LNCaP clone FGC (cell line): ENCODE results near the gene GPR150.

Source experiments
- DNase-seq: peaks from one replicate; pipeline ENCODE4 v3.0.0-alpha.2; 2011; ENCODE audit warnings: low read depth
- H3K4me3 ChIP-seq: 2 replicates; pipeline ENCODE4 v1.5.1; 2011; ENCODE audit warnings: mild to moderate bottlenecking, low read depth, low read length, control low read depth
- CTCF ChIP-seq: IDR thresholded peaks from 2 replicates; pipeline ENCODE4 v1.5.1; 2012; ENCODE audit warnings: mild to moderate bottlenecking; ENCODE audit not compliant: control insufficient read depth, insufficient read depth; ENCODE audit errors: extremely low read depth

GPR150 gene

GRCh38 chr5:95664204-95664786 is 44.4 kb downstream of the GPR150 start:
- TF ChIP-seq CTCF: peak; percentile 74
- DNase-seq: no peak
- H3K4me3 ChIP-seq: no peak overlapping the region

GRCh38 chr5:95667061-95667618 is 47.3 kb downstream of the GPR150 start:
- TF ChIP-seq CTCF: no peak
- DNase-seq: no peak

DNA sequence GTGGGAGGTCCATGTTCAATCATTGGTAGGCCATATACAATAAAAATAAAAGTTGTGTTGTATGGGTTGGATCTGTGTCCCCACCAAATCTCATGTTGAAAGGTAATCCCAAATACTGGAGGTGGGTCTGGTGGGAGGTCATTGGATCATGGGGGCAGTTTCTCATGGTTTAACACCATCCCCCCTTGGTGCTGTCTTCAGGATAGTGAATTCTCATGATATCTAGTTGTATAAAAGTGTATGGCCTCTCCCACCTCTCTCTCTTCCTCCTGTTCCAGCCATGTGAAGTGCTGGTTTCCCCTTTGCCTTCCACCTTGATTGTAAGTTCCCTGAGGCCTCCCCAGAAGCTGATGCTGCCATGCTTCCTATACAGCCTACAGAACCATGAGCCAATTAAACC is 47.8 kb downstream of the GPR150 start:
- DNase-seq: no peak
- no peak overlapping the region for H3K4me3 ChIP-seq
- TF ChIP-seq CTCF: no peak

More at GRCh38 chr5:95667061-95667618, 47.3 kb downstream of the GPR150 start:
- H3K4me3 ChIP-seq: no peak overlapping the region

DNA sequence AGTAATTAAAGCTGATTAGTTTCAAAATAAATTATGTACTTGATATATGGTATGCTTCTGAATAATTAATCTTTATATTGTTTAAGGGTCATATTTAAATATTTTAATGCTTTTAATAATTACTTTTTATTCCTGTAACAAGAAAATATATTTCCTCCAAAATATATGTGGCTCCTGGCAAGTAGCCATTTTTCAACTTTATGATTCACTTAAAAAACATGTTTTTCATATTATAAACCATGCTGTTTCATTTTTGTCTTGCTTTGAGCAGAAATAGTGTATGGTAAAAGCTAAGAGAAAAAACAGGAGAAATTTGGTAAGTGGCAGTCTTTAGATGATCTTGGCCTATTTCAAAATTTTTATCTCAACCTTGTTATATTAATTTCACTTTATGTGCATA is 48.3 kb downstream of the GPR150 start:
- no peak for DNase-seq
- TF ChIP-seq CTCF: no peak
- H3K4me3 ChIP-seq: no peak overlapping the region

DNA sequence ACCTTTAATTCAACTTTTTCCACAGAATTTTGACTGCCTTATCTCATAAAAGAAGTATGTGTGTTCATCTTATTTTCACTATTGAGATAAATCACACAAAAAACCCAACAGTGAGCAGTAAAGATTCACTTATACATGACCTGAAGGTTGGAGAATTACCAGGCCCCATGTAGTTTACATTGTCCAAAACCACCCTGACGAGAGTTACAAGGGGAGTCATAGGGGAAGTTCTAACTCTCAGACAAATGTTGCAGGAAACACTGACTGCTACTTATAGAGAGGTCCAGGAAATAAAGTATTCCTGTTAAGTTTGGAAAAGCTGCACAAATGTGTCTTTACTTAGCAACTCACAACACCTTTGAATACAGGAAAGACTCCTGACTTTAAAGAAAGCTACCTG is 48.8 kb downstream of the GPR150 start:
- no peak overlapping the region for H3K4me3 ChIP-seq
- TF ChIP-seq CTCF: no peak
- DNase-seq: no peak

- no peak for TF ChIP-seq CTCF
- DNase-seq: no peak
- no peak overlapping the region for H3K4me3 ChIP-seq
These were observed 49.7 kb downstream of the GPR150 start for GRCh38 chr5:95669540-95669939.

- TF ChIP-seq CTCF: no peak
These were observed 50.1 kb downstream of the GPR150 start for GRCh38 chr5:95669985-95670384.

More at GRCh38 chr5:95669985-95670384, 50.1 kb downstream of the GPR150 start:
- no peak overlapping the region for H3K4me3 ChIP-seq
- DNase-seq: no peak
